Mesothelial cell of epicardium (in vitro differentiated cells): ENCODE measurements around the gene CUZD1. TPM values are rescaled to one million over a fixed set of nuclear protein-coding genes. Genes with fewer than 3 reads are reported as not detected.

ENCODE experiments used
- DNase-seq, 2 experiments: peaks; one replicate each; pipeline ENCODE4 v3.0.0; 2021; ENCODE audit warnings: low spot score in 2 of 2; ENCODE audit not compliant: unreplicated experiment in 2 of 2
- H3K27ac Mint-ChIP-seq: 2 replicates; pipeline ENCODE4 v1.8.0; 2021; ENCODE audit warnings: mixed read lengths
- H3K27me3 Mint-ChIP-seq: 2 replicates; pipeline ENCODE4 v1.8.0; 2021; ENCODE audit warnings: low read depth, mixed read lengths
- H3K36me3 Mint-ChIP-seq: 2 replicates; pipeline ENCODE4 v1.8.0; 2021; ENCODE audit warnings: mixed read lengths
- H3K4me1 Mint-ChIP-seq: 2 replicates; pipeline ENCODE4 v1.8.0; 2021; ENCODE audit warnings: mixed read lengths
- H3K4me3 Mint-ChIP-seq: 2 replicates; pipeline ENCODE4 v1.8.0; 2021; ENCODE audit warnings: mild to moderate bottlenecking, moderate library complexity, mixed read lengths
- H3K9me3 Mint-ChIP-seq: 2 replicates; pipeline ENCODE4 v1.8.0; 2021; ENCODE audit warnings: mixed read lengths
- total RNA-seq: library from RNA; stranded (reverse); gene quantifications from 3 replicates; pipeline ENCODE4 v1.2.1, GENCODE V29; 2021
- TF ChIP-seq, protein P1 (sequence below): fragments of 200-600 bp; sonication (generic); IDR thresholded peaks from one replicate; pipeline ENCODE4 v1.5.0; 2021; ENCODE audit warnings: antibody characterized with exemption; ENCODE audit not compliant: unreplicated experiment

The CUZD1 gene
- total RNA-seq, 1 donor from 2014 or later = not detected

DNA sequence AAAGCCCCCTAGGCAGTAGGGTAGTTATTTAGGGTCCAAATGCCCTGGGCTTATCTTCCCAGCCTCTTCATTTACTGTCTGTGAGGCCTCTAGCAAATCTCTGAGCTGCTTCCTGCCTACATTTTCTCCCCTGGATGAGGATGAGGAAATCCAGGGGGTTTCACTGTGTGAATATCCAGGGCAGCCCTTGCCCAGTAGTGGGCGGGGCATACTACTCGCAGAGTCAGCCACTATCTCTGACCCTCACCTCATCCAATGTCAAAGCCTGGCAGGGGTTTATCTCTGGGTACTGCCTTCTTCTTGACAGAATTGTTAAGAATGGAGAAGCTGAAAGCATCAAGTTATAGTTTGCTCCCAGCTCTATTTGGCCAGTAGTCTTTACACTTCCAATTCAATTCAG lies 48.9 kb downstream of the CUZD1 start:
- H3K9me3 Mint-ChIP-seq = no peaks in the 10 kb centered on the region
- H3K4me1 Mint-ChIP-seq = no peaks in the 10 kb centered on the region
- no peak for DNase-seq
- H3K27ac Mint-ChIP-seq = no peak overlapping the region
- H3K27me3 Mint-ChIP-seq = peaks cover 33% of the 10 kb centered on the region
- TF ChIP-seq, protein P1, sequence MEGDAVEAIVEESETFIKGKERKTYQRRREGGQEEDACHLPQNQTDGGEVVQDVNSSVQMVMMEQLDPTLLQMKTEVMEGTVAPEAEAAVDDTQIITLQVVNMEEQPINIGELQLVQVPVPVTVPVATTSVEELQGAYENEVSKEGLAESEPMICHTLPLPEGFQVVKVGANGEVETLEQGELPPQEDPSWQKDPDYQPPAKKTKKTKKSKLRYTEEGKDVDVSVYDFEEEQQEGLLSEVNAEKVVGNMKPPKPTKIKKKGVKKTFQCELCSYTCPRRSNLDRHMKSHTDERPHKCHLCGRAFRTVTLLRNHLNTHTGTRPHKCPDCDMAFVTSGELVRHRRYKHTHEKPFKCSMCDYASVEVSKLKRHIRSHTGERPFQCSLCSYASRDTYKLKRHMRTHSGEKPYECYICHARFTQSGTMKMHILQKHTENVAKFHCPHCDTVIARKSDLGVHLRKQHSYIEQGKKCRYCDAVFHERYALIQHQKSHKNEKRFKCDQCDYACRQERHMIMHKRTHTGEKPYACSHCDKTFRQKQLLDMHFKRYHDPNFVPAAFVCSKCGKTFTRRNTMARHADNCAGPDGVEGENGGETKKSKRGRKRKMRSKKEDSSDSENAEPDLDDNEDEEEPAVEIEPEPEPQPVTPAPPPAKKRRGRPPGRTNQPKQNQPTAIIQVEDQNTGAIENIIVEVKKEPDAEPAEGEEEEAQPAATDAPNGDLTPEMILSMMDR = no peak
- H3K36me3 Mint-ChIP-seq = no peaks in the 10 kb centered on the region
- no peak overlapping the region for H3K4me3 Mint-ChIP-seq

DNA sequence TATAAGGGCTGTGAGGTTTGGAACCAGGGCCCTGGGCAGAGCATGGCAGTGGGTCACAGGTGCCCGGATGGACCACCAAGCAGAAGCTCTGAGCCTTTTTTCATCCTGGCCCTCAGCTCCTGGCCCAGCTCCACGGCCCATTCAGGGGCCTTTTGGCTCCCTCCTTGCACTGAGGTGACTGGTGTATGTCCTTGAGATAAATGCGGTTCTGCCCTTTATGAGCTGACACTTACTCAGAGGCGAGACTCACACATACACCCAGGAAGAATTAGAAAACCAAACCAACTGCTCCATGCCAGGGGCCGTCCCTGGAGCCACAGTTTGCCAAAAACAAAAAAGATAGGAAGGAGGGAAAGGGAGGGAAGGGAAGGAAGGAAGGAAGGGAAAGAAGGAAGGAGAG lies 49.7 kb downstream of the CUZD1 start:
- TF ChIP-seq, protein P1 = no peak
- no peak for DNase-seq
- Mint-ChIP-seq H3K36me3 (no peaks in the 10 kb centered on the region), H3K9me3 (no peaks in the 10 kb centered on the region), H3K27ac (no peak overlapping the region), H3K4me1 (no peaks in the 10 kb centered on the region), H3K4me3 (no peak overlapping the region), H3K27me3 (peaks cover 30% of the 10 kb centered on the region)

DNA sequence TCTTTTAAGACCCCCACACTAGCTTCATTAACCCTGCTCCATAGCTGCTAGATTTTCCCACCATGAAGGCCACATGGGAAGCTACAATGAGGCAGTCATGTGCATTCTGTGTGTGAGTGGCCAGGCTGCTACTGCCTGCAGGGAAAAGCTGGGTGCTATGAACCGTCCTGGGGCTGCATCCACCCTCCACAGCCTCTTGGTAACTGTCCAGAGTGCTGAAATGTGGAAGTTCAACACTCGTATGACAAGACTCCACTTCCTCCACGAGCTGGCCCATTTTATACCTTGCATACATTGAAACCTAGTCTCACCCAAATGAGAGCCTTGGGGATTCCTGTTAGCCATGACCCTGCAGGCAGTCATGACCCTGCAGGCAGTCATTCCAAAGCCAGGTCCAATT lies 59.4 kb downstream of the CUZD1 start:
- H3K27me3 Mint-ChIP-seq = peaks cover 11% of the 10 kb centered on the region
- TF ChIP-seq, protein P1 = no peak
- no peak overlapping the region for H3K27ac Mint-ChIP-seq
- DNase-seq = no peak
- H3K4me1 Mint-ChIP-seq = no peaks in the 10 kb centered on the region
- H3K9me3 Mint-ChIP-seq = peaks cover 4% of the 10 kb centered on the region
- no peak overlapping the region for H3K4me3 Mint-ChIP-seq
- no peaks in the 10 kb centered on the region for H3K36me3 Mint-ChIP-seq

GRCh38 chr10:122782911-122783310 lies 62.7 kb downstream of the CUZD1 start:
- no peak for DNase-seq
- Mint-ChIP-seq H3K27ac (no peak overlapping the region), H3K36me3 (no peaks in the 10 kb centered on the region), H3K4me1 (no peaks in the 10 kb centered on the region), H3K4me3 (no peak overlapping the region), H3K9me3 (peaks cover 4% of the 10 kb centered on the region), H3K27me3 (peaks cover 23% of the 10 kb centered on the region)
- TF ChIP-seq, protein P1 = no peak

Other genes with a start within 250 kb of the CUZD1 start
- not detected in 3 replicates for gene C10orf120, start 146.0 kb downstream of the CUZD1 start, total RNA-seq
- not detected in 3 replicates for gene FAM24B, start 33.7 kb upstream of the CUZD1 start, total RNA-seq
- not detected in 3 replicates for gene FAM24A, start 64.8 kb upstream of the CUZD1 start, total RNA-seq
- gene C10orf88, start 108.4 kb upstream of the CUZD1 start, total RNA-seq = 12.6 to 15.7 TPM (median 13.5 TPM) in 3 replicates
- 7.7 to 9.1 TPM (median 8.2 TPM) in 3 replicates for gene PSTK, start 134.5 kb upstream of the CUZD1 start, total RNA-seq
- gene IKZF5, start 162.9 kb upstream of the CUZD1 start, total RNA-seq = 10.9 to 14.6 TPM (median 12.4 TPM) in 3 replicates
- 17.0 to 21.3 TPM (median 17.6 TPM) in 3 replicates for gene ACADSB, start 163.1 kb upstream of the CUZD1 start, total RNA-seq